Activated CD4-positive, CD25-positive, alpha-beta regulatory T cell treated with anti-CD3 and anti-CD28 coated beads, Interleukin-2, amount 50 U/mL, for 72 hours (primary cell): Measurements from ENCODE around the gene ATP6V0C.

Experiments used
- DNase-seq: peaks from one replicate; pipeline ENCODE4 v3.0.0; 2021

Gene ATP6V0C

GRCh38 chr16:2493605-2494004 lies 20.1 kb upstream of the ATP6V0C start:
- DNase-seq = no peak

- no peak for DNase-seq
Measured at GRCh38 chr16:2494616-2495015, 19.1 kb upstream of the ATP6V0C start.

- no peak for DNase-seq
Measured at GRCh38 chr16:2495041-2495440, 18.7 kb upstream of the ATP6V0C start.

- no peak for DNase-seq
Measured at GRCh38 chr16:2496223-2497115, 17.3 kb upstream of the ATP6V0C start.

GRCh38 chr16:2497116-2497630 lies 16.6 kb upstream of the ATP6V0C start:
- DNase-seq = no peak

- DNase-seq = no peak
Measured at GRCh38 chr16:2497695-2498484, 15.9 kb upstream of the ATP6V0C start.

GRCh38 chr16:2498531-2499253 lies 15.1 kb upstream of the ATP6V0C start:
- DNase-seq = no peak

GRCh38 chr16:2499454-2499853 lies 14.3 kb upstream of the ATP6V0C start:
- no peak for DNase-seq

GRCh38 chr16:2499890-2500429 lies 13.8 kb upstream of the ATP6V0C start:
- no peak for DNase-seq

- DNase-seq = no peak
Measured at GRCh38 chr16:2500430-2500917, 13.3 kb upstream of the ATP6V0C start.

GRCh38 chr16:2500918-2501750 lies 12.6 kb upstream of the ATP6V0C start:
- DNase-seq = peak; percentile 83

- no peak for DNase-seq
Measured at GRCh38 chr16:2501946-2502895, 11.5 kb upstream of the ATP6V0C start.

GRCh38 chr16:2505695-2506094 lies 8.1 kb upstream of the ATP6V0C start:
- no peak for DNase-seq

GRCh38 chr16:2507052-2507659 lies 6.6 kb upstream of the ATP6V0C start:
- DNase-seq = no peak

- no peak for DNase-seq
Measured at GRCh38 chr16:2507665-2508064, 6.1 kb upstream of the ATP6V0C start.

GRCh38 chr16:2508722-2509400 lies 4.9 kb upstream of the ATP6V0C start:
- DNase-seq = no peak

- DNase-seq = no peak
Measured at GRCh38 chr16:2511128-2511800, 2.5 kb upstream of the ATP6V0C start.

GRCh38 chr16:2511996-2512734 lies 1.6 kb upstream of the ATP6V0C start:
- DNase-seq = no peak
